ENCODE results near the gene CEP55.

DNA sequence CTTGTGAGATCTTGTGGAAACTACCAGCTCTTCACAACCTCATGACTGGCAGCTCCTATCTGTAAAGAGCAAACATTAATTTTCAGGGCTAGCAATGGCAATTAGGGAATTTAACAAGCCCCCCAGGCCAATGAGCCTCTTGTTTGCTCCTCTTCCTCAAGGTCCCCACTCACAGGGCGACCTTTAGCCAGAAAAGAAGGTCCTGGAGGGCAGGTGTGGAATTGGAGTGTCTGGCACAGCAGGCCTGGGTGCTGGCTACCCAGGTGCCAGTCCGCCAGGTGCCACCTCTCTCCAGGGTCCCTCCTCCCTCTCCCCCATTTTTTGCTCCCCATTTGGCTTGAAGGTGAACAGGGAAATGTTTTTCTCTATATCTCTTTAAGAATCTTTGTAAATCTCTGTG is 1.9 kb upstream of the CEP55 start:
- no peak for TF ChIP-seq POLR2A (IDR thresholded peaks at IDR 0.05; ENCODE audit: low read length)
- TF ChIP-seq PHF8 (IDR thresholded peaks at IDR 0.05; ENCODE audit: borderline replicate concordance, low read depth) = no peak
- TF ChIP-seq, protein P1, sequence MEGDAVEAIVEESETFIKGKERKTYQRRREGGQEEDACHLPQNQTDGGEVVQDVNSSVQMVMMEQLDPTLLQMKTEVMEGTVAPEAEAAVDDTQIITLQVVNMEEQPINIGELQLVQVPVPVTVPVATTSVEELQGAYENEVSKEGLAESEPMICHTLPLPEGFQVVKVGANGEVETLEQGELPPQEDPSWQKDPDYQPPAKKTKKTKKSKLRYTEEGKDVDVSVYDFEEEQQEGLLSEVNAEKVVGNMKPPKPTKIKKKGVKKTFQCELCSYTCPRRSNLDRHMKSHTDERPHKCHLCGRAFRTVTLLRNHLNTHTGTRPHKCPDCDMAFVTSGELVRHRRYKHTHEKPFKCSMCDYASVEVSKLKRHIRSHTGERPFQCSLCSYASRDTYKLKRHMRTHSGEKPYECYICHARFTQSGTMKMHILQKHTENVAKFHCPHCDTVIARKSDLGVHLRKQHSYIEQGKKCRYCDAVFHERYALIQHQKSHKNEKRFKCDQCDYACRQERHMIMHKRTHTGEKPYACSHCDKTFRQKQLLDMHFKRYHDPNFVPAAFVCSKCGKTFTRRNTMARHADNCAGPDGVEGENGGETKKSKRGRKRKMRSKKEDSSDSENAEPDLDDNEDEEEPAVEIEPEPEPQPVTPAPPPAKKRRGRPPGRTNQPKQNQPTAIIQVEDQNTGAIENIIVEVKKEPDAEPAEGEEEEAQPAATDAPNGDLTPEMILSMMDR (IDR thresholded peaks at IDR 0.05) = no peak
- no peak for TF ChIP-seq POLR2AphosphoS2 (conservative IDR thresholded peaks at IDR 0.05; ENCODE audit: low read length)
- TF ChIP-seq RNF2 (IDR thresholded peaks at IDR 0.05; ENCODE audit: borderline replicate concordance, low read depth) = no peak
- no peak for TF ChIP-seq ZNF302 (CRISPR knock-in tag; IDR thresholded peaks at IDR 0.05)
- no peak for TF ChIP-seq SREBF2 (IDR thresholded peaks at IDR 0.05)
- TF ChIP-seq SMC3 (IDR thresholded peaks at IDR 0.05) = no peak
